Activated naive CD8-positive, alpha-beta T cell treated with anti-CD3 and anti-CD28 coated beads, Interleukin-2, amount 50 U/mL, for 24 hours (primary cell): ENCODE measurements around the gene PACRG.

Experiments
- ATAC-seq: fragments of 150-1000 bp; cut with Tn5 transposase; one replicate; pipeline ENCODE4 v1.10.0; 2021
- DNase-seq: peaks from one replicate; pipeline ENCODE4 v3.0.0; 2021
- H3K27ac Mint-ChIP-seq: one replicate; pipeline ENCODE4 v1.8.0; 2021; ENCODE audit warnings: mild to moderate bottlenecking, mixed read lengths
- H3K27me3 Mint-ChIP-seq: one replicate; pipeline ENCODE4 v1.8.0; 2021; ENCODE audit warnings: mixed read lengths
- H3K36me3 Mint-ChIP-seq: one replicate; pipeline ENCODE4 v1.8.0; 2021; ENCODE audit warnings: low read depth, mixed read lengths
- H3K4me1 Mint-ChIP-seq: one replicate; pipeline ENCODE4 v1.8.0; 2021; ENCODE audit warnings: mixed read lengths
- H3K4me3 Mint-ChIP-seq: one replicate; pipeline ENCODE4 v1.8.0; 2021; ENCODE audit warnings: mild to moderate bottlenecking, moderate library complexity, mixed read lengths
- H3K9me3 Mint-ChIP-seq: one replicate; pipeline ENCODE4 v1.8.0; 2021; ENCODE audit warnings: mixed read lengths

The PACRG gene

DNA sequence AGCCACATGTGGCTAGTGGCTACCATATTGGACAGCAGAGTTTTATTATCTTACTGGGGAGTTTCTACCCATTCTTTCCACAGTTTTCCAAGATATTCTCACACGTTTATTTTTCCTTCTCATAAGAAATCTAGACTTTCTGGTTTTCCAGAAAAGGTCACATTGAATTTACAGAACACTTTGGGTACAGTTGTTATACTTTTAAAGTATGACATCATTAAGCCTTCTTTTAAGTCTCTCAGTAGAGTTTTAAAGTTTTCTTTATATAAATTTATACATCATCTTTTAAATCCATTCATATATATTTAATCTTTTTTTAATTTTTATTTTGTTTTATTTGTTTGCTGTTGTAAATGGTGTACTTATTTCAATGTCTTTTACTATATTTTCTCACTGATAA is 486.5 kb downstream of the PACRG start:
- H3K9me3 Mint-ChIP-seq, result peaks cover 4% of the 10 kb centered on the region
- DNase-seq, result no peak
- H3K4me1 Mint-ChIP-seq, result no peaks in the 10 kb centered on the region
- H3K36me3 Mint-ChIP-seq, result no peaks in the 10 kb centered on the region
- no peak for ATAC-seq
- no peak overlapping the region for H3K4me3 Mint-ChIP-seq
- H3K27me3 Mint-ChIP-seq, result peaks cover 5% of the 10 kb centered on the region
- no peak overlapping the region for H3K27ac Mint-ChIP-seq

DNA sequence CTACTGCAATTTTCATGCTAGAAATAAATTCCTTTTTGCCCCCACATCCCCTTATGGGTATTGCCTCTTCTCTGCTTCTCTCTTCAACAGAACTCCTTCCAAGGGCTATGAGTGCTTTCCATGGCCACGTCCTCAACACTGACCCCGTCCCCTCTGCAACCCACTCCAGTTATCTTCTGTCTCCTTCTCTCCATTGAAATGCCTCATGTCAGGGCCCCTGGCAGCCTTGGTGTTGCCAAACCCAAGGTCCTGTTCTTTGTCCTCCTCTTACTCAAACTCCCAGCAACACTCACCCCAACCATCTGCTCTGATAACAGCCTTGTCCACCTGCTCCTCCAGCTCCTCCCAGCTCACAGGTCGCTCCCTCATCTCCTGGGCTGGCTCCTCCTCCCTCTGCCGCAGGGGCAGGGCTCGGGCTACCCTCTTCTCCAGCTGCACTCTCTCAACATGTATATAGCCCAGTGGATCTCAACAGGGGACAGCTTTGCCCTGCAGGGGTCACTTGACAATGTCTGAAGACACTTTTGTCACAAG is 490.7 kb downstream of the PACRG start:
- no peak for ATAC-seq
- no peak for DNase-seq
- no peaks in the 10 kb centered on the region for H3K36me3 Mint-ChIP-seq
- H3K4me1 Mint-ChIP-seq, result no peaks in the 10 kb centered on the region
- peaks cover 15% of the 10 kb centered on the region for H3K27me3 Mint-ChIP-seq
- no peak overlapping the region for H3K27ac Mint-ChIP-seq
- peaks cover 2% of the 10 kb centered on the region for H3K9me3 Mint-ChIP-seq
- no peak overlapping the region for H3K4me3 Mint-ChIP-seq

DNA sequence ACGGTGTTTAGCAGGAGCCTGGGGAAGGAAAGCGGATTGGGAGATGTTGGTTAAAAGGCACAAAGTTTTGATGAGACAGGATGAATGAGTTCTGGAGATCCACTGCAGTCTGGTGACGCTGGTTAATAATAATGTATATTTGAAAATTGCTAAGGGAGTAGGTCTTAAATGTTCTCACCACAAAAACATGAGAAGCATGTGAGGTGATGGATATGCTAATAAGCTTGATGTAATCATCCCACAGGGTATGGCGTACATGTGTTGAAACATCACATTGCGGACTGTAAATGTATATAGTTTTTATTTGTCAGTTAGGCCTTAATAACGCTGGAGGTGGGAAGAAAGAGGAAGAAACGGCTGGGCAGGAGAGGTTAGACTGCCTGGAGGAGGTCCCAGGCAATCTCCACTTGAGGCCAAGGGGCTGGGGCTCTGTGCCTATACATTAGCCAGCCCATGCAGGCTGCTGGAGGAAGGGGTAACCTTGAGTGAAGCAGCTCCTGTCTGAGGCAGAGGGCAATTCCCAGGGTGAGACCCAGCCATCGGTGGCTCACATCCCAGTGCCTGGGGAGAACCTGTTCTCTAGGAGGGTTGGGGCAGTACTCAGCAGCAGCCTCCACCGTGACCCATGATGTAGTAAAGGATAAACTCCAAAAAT is 498.5 kb downstream of the PACRG start:
- H3K36me3 Mint-ChIP-seq, result no peaks in the 10 kb centered on the region
- H3K4me1 Mint-ChIP-seq, result no peaks in the 10 kb centered on the region
- H3K27me3 Mint-ChIP-seq, result peaks cover 1% of the 10 kb centered on the region
- H3K27ac Mint-ChIP-seq, result no peak overlapping the region
- H3K4me3 Mint-ChIP-seq, result no peak overlapping the region
- H3K9me3 Mint-ChIP-seq, result peaks cover 11% of the 10 kb centered on the region
- DNase-seq (no peak), ATAC-seq (no peak)

DNA sequence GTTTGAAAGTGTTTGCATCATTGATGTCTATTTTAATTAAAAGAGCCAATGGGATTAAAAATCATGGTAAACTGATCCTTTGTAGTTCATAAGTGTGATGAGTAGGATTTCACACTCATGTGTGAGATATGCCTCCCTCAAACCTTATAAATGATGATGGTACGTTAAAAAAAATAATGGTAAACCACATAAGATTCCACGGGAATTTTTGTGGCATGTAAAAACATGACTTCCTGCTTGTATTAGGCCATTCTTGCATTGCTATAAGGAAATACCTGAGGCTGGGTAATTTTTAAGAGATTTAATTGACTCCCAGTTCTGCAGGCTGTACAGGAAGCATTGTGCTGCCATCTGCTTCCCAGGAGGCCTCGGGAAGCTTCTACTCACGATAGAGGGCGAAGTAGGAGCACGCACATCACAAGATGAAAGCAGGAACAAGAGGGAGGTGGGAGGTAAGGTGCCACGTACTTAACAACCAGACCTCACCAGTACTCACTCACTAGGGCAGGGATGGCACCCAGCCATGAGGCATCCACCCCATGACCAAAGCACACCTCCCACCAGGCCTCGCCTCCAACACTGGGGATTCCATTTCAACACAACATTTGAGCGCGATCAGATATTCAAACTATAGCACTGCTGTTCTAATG is 499.2 kb downstream of the PACRG start:
- DNase-seq (no peak), ATAC-seq (no peak)
- no peaks in the 10 kb centered on the region for H3K4me1 Mint-ChIP-seq
- no peak overlapping the region for H3K4me3 Mint-ChIP-seq
- no peaks in the 10 kb centered on the region for H3K36me3 Mint-ChIP-seq
- H3K9me3 Mint-ChIP-seq, result peaks cover 11% of the 10 kb centered on the region
- H3K27ac Mint-ChIP-seq, result no peak overlapping the region
- peaks cover under 1% of the 10 kb centered on the region for H3K27me3 Mint-ChIP-seq

DNA sequence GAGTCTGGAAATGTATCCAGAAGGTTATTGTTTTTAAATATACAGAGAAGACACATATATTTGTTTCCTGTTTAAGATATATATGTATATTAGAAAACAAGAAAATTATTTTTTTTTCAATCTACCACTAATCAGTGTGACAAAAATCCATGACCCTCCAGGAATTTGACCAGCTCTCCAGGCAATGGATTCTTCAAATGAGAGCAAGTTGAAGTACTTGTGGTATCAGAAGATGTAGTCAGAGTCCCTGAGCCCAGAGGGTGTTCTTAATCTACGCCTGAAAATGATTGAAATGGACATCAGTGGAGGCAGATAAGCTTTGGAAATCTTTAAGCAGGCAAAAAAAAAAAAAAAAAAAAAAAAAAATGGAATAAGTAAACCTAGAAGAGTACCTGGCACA is 500.3 kb downstream of the PACRG start:
- Mint-ChIP-seq H3K27ac (no peak overlapping the region), H3K27me3 (peaks cover 5% of the 10 kb centered on the region), H3K9me3 (peaks cover 11% of the 10 kb centered on the region), H3K36me3 (no peaks in the 10 kb centered on the region), H3K4me3 (no peak overlapping the region), H3K4me1 (no peaks in the 10 kb centered on the region)
- DNase-seq (no peak), ATAC-seq (no peak)

DNA sequence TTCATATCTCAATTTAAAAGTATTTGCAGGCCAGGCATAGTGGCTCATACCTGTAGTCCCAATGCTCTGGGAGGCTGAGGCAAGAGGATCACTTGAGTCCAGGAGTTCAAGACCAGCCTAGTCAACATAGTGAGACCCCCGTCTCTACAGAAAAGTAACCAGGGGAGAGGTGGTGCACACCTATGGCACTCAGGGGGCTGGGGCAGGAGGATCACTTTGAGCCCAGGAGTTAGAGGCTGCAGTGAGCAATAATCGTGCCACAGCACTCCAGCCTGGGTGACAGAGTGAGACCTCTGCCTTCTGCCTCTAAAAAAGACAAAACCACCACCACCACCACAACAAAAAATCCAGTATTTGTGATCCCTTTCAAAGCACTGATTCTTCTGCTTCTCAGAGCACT is 501.3 kb downstream of the PACRG start:
- H3K4me1 Mint-ChIP-seq, result no peaks in the 10 kb centered on the region
- no peak overlapping the region for H3K27ac Mint-ChIP-seq

DNA sequence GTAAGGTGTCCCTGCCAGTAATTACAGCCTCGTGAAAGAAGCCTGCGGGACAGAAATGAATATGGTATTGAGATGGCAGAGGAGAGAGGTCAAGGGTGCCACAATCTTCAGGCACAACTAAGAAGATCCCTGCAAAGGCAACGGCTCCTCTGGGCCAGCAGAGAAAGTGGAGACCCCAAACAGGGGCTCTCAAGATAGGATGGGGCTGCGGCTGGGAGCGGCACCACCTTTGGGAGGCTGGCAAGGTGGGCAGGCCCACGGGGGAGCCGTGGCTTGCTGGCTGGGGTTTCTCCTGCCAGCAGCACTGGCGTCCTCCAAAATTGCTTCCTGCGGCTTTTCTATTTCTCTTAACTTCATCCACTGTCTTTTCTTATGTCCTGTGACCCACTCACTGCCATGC is 503.1 kb downstream of the PACRG start:
- no peak overlapping the region for H3K27ac Mint-ChIP-seq
- DNase-seq (no peak), ATAC-seq (no peak)
- no peaks in the 10 kb centered on the region for H3K4me1 Mint-ChIP-seq
- H3K27me3 Mint-ChIP-seq, result peaks cover 5% of the 10 kb centered on the region
- no peak overlapping the region for H3K4me3 Mint-ChIP-seq
- H3K9me3 Mint-ChIP-seq, result no peaks in the 10 kb centered on the region
- no peaks in the 10 kb centered on the region for H3K36me3 Mint-ChIP-seq

More for the DNA sequence above, 501.3 kb downstream of the PACRG start:
- DNase-seq (no peak), ATAC-seq (no peak)
- H3K36me3 Mint-ChIP-seq, result no peaks in the 10 kb centered on the region
- H3K4me3 Mint-ChIP-seq, result no peak overlapping the region
- peaks cover 5% of the 10 kb centered on the region for H3K27me3 Mint-ChIP-seq
- H3K9me3 Mint-ChIP-seq, result peaks cover 8% of the 10 kb centered on the region

DNA sequence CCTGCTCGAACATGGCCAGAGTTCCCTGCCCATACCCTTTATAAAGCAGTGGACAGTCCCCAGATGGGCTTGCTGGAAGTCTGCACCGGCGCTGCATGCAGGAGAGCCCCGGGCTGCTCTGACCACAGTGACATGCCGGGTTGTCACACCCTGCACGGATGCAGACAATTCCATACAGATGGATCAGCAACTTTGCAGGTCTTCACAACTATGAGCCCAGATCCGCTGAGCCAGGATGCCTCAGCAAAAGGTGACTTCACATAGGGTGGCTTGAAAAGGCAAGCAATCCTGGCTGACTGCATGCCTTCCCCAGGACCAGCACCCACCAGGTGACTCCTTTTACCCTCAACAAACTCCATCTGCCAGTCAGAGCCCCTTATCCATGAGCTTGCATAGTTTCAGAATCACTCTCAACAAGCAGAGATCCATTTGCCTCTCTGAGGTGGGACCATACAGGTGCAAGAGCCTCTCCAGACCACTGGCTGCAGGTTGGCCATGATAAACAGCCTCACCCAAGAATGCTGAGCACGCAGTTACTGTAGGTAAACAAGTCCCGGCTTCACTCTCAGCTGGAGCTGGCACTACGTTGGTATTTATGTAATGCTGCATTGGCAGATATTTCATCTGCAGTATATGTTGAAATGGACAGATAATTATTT is 503.7 kb downstream of the PACRG start:
- H3K36me3 Mint-ChIP-seq, result no peaks in the 10 kb centered on the region
- no peak overlapping the region for H3K4me3 Mint-ChIP-seq
- H3K4me1 Mint-ChIP-seq, result no peaks in the 10 kb centered on the region
- H3K9me3 Mint-ChIP-seq, result no peaks in the 10 kb centered on the region
- DNase-seq (no peak), ATAC-seq (no peak)
- no peak overlapping the region for H3K27ac Mint-ChIP-seq
- peaks cover 5% of the 10 kb centered on the region for H3K27me3 Mint-ChIP-seq

DNA sequence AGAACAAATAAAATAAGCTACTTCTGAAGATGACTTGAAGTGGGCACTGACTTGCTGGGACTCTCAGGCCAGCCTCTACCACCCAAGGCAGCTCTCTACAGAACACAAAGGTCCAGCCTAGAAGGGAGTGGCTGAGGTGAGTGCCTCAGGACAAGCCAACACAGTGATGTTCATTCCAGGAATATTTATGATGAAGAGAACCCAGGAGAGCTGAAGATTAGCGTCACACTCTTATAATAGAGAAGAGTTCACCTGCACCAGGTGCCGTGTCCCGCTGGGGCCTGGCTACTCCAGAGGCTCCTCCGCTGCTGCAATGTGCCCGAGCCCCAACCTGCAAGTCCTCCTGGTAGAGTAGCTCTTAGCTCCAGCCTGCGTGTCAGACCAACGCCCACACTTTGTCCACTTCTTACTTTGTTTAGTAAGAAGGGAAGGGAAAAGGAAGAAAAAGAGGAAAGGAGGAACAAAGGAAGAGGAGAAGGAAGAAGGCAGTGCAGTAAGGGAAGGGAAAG is 504.3 kb downstream of the PACRG start:
- Mint-ChIP-seq H3K36me3 (no peaks in the 10 kb centered on the region), H3K4me3 (no peak overlapping the region), H3K27ac (no peak overlapping the region), H3K4me1 (no peaks in the 10 kb centered on the region), H3K27me3 (peaks cover 5% of the 10 kb centered on the region), H3K9me3 (no peaks in the 10 kb centered on the region)
- DNase-seq (no peak), ATAC-seq (no peak)

DNA sequence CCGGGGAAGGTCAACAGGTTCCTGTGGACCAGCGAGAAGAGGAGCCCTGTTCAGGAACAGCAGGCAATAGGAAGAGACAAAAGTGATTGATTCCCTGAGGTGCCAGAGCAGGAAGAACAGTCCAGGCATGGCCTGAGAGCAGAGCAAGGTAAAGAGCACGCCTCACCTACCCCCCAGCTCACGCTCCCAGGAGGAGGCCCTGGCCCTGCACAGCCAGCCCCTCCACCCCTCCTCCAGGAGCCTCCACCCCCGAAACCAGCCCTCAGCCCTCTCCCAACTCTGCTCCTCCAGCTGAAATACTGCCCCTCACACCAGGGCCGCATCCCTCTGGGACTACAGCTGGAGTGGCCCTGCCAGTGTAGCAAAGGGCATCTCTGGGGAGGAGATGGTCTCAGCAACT is 504.9 kb downstream of the PACRG start:
- H3K36me3 Mint-ChIP-seq, result no peaks in the 10 kb centered on the region
- no peaks in the 10 kb centered on the region for H3K9me3 Mint-ChIP-seq
- peaks cover 5% of the 10 kb centered on the region for H3K27me3 Mint-ChIP-seq
- no peak for DNase-seq
- no peaks in the 10 kb centered on the region for H3K4me1 Mint-ChIP-seq
- ATAC-seq, result no peak
- H3K27ac Mint-ChIP-seq, result no peak overlapping the region
- no peak overlapping the region for H3K4me3 Mint-ChIP-seq

DNA sequence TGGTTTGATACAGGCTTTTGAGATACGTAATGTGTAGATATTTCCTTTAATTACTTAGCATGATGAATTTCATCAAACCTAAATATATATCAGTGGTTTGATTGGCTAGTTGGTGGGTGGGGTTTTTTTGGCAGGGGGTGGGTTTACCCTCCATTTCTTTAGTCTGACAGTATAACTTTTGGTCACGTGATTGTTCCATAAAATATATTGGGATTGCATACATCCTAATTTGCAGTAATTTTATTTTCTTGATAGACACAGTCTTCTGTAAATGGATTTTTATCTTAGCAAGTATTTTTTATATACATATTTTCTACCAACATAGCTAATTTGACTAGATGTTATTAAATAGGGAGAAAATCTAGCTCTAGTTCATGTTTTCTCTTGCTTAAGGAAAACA is 509.3 kb downstream of the PACRG start:
- no peaks in the 10 kb centered on the region for H3K36me3 Mint-ChIP-seq
- H3K4me3 Mint-ChIP-seq, result no peak overlapping the region
- no peaks in the 10 kb centered on the region for H3K4me1 Mint-ChIP-seq
- peaks cover 3% of the 10 kb centered on the region for H3K27me3 Mint-ChIP-seq
- no peaks in the 10 kb centered on the region for H3K9me3 Mint-ChIP-seq
- no peak for ATAC-seq
- H3K27ac Mint-ChIP-seq, result no peak overlapping the region
- no peak for DNase-seq

DNA sequence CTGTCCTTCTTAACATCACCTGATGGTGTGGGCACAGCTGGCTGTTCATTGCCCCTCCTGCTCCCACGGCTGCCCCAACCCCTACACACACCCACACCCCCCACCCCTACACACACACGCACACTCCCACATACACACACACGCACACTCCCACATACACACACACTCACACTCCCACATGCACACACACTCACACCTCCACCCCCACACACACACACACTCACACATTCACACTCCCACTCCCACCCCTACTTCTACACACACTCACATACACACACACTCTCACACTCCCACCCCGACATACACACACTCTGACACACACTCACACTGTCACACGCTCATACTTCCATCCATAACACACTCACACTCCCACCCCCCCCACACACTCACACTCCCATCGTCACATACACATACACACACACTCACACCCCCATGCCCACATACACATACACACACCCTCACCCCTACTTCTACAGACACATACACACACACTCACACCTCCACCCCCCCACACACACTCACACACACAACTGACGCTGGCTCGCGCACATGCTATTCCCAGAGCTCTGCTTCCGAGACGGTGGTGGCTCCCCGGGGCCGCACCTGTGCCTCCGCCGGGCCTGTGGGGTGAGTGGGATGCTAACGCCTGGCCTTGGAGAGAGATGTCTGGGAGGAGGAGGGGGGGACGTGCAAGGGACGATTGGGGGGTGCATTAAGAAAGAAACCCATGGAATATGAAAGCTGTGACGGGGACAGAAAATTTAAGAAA is 512.0 kb downstream of the PACRG start:
- H3K27me3 Mint-ChIP-seq, result no peaks in the 10 kb centered on the region
- no peak for ATAC-seq
- H3K4me3 Mint-ChIP-seq, result no peak overlapping the region
- no peaks in the 10 kb centered on the region for H3K36me3 Mint-ChIP-seq
- H3K27ac Mint-ChIP-seq, result no peak overlapping the region
- H3K4me1 Mint-ChIP-seq, result no peaks in the 10 kb centered on the region
- DNase-seq, result no peak
- H3K9me3 Mint-ChIP-seq, result no peaks in the 10 kb centered on the region

DNA sequence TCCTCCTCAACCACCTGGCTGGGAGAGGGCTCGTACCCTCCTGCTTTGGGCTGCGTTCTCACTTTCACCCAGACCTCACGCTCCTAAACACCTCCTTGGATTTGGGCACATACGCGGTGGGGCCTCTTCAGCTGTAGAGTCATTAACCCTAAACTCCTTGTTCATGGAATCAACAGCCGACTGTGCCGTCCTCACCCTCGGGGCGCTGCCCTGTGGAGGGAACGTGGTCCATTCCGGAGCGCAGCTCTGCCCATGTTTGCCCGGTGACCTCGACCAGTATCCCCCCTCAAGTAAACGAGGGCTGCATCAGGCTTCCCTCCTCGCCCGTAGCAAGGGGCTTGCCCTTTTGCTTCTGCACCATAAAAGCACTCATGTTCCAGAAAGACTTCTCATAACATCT is 512.8 kb downstream of the PACRG start:
- Mint-ChIP-seq H3K9me3 (no peaks in the 10 kb centered on the region), H3K4me1 (no peaks in the 10 kb centered on the region), H3K36me3 (no peaks in the 10 kb centered on the region), H3K27me3 (peaks cover 1% of the 10 kb centered on the region), H3K27ac (no peak overlapping the region), H3K4me3 (no peak overlapping the region)
- ATAC-seq (no peak), DNase-seq (no peak)

DNA sequence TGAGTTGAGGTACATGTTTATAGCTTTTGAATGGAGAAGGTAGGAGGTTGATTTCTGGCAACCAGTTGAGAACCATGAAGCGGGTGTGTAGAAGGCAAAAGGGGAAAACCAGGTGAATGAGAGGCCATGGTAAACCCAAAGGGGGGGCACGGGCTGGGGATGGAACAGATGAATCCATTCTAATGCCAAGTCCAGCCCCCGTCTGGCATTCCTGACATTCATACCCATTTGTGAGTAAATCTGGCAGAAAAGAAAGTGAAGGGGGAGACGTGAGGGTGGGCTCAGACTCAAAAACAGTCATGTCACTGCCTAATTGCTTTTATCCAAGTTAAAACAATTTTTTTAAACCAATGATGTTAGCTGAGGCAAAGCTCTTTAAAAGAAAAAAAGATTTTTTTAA is 513.9 kb downstream of the PACRG start:
- no peak overlapping the region for H3K27ac Mint-ChIP-seq

More for the DNA sequence above, 513.9 kb downstream of the PACRG start:
- no peak overlapping the region for H3K4me3 Mint-ChIP-seq
- H3K36me3 Mint-ChIP-seq, result no peaks in the 10 kb centered on the region
- H3K9me3 Mint-ChIP-seq, result no peaks in the 10 kb centered on the region
- DNase-seq (no peak), ATAC-seq (no peak)
- H3K4me1 Mint-ChIP-seq, result no peaks in the 10 kb centered on the region
- peaks cover 8% of the 10 kb centered on the region for H3K27me3 Mint-ChIP-seq
